SK-N-MC (cell line): ENCODE measurements around the gene SENP7.
"Not testable (repeated sequence)": the region's sequence is repeated elsewhere in the genome, so short reads cannot be mapped to it uniquely, and the experiment has no call there.

ENCODE experiments used
- DNase-seq: peaks from one replicate; pipeline ENCODE4 v3.0.0-alpha.2; 2011; ENCODE audit warnings: low read depth, low spot score
- H3K27ac ChIP-seq: fragments of 200-600 bp; sonication (generic); 2 replicates; pipeline ENCODE4 v1.5.1; 2016; ENCODE audit warnings: mixed run types
- H3K36me3 ChIP-seq: fragments of 200-600 bp; sonication (generic); 2 replicates; pipeline ENCODE4 v1.6.1; 2017; ENCODE audit warnings: antibody characterized with exemption, low read length, mixed read lengths; ENCODE audit not compliant: insufficient read depth
- H3K4me3 ChIP-seq: fragments of 200-600 bp; sonication (generic); 2 replicates; pipeline ENCODE4 v1.5.1; 2016
- H3K9ac ChIP-seq: fragments of 200-600 bp; sonication (generic); 2 replicates; pipeline ENCODE4 v1.8.0; 2017; ENCODE audit warnings: mixed run types, mixed read lengths; ENCODE audit not compliant: insufficient read length
- H3K9me3 ChIP-seq: fragments of 200-600 bp; sonication (generic); 2 replicates; pipeline ENCODE4 v1.6.1; 2017; ENCODE audit warnings: low read depth, mild to moderate bottlenecking, antibody characterized with exemption, low read length, moderate library complexity, mixed read lengths
- EZH2 ChIP-seq: fragments of 200-600 bp; sonication (generic); IDR thresholded peaks from one replicate; pipeline ENCODE4 v1.6.1; 2017; ENCODE audit warnings: antibody characterized with exemption
- FOXP2 ChIP-seq: optimal IDR thresholded peaks from 2 replicates; pipeline ENCODE3; 2011; ENCODE audit warnings: mild to moderate bottlenecking, moderate library complexity; ENCODE audit not compliant: insufficient read depth; ENCODE audit errors: extremely low read length, control extremely low read depth
- POLR2AphosphoS5 ChIP-seq: IDR thresholded peaks from 2 replicates; pipeline ENCODE4 v1.6.1; 2012; ENCODE audit warnings: mild to moderate bottlenecking, low read depth, low read length, borderline replicate concordance

Gene SENP7

GRCh38 chr3:101542957-101543356 is 29.9 kb upstream of the SENP7 start:
- H3K4me3 ChIP-seq: no peak overlapping the region

GRCh38 chr3:101536955-101537354 is 23.9 kb upstream of the SENP7 start:
- not testable (repeated sequence) for H3K27ac ChIP-seq, H3K9ac ChIP-seq, H3K36me3 ChIP-seq, H3K4me3 ChIP-seq, DNase-seq, H3K9me3 ChIP-seq

More at GRCh38 chr3:101542957-101543356, 29.9 kb upstream of the SENP7 start:
- TF ChIP-seq EZH2: no peak
- no peak for TF ChIP-seq POLR2AphosphoS5
- TF ChIP-seq FOXP2: no peak
- Histone ChIP-seq H3K9me3 (no peaks in the 10 kb centered on the region), H3K27ac (no peak overlapping the region), H3K36me3 (no peaks in the 10 kb centered on the region), H3K9ac (no peak overlapping the region)
- DNase-seq: no peak

- no peak overlapping the region for H3K27ac ChIP-seq
- no peak for TF ChIP-seq FOXP2
- TF ChIP-seq POLR2AphosphoS5: no peak
- no peak for TF ChIP-seq EZH2
- H3K36me3 ChIP-seq: no peaks in the 10 kb centered on the region
- no peaks in the 10 kb centered on the region for H3K9me3 ChIP-seq
- DNase-seq: no peak
- no peak overlapping the region for H3K9ac ChIP-seq
- H3K4me3 ChIP-seq: no peak overlapping the region
Observed at GRCh38 chr3:101536266-101536665, 23.3 kb upstream of the SENP7 start.

GRCh38 chr3:101535221-101535620 is 22.2 kb upstream of the SENP7 start:
- DNase-seq: no peak

GRCh38 chr3:101533603-101533968 is 20.6 kb upstream of the SENP7 start:
- Histone ChIP-seq H3K4me3 (no peak overlapping the region), H3K9ac (no peak overlapping the region), H3K9me3 (no peaks in the 10 kb centered on the region), H3K36me3 (no peaks in the 10 kb centered on the region), H3K27ac (no peak overlapping the region)
- no peak for DNase-seq
- TF ChIP-seq POLR2AphosphoS5 (no peak), FOXP2 (no peak), EZH2 (no peak)

More at GRCh38 chr3:101535221-101535620, 22.2 kb upstream of the SENP7 start:
- Histone ChIP-seq H3K9ac (no peak overlapping the region), H3K4me3 (no peak overlapping the region), H3K9me3 (no peaks in the 10 kb centered on the region), H3K27ac (no peak overlapping the region), H3K36me3 (no peaks in the 10 kb centered on the region)
- TF ChIP-seq EZH2 (no peak), FOXP2 (no peak), POLR2AphosphoS5 (no peak)

GRCh38 chr3:101532783-101533602 is 20.0 kb upstream of the SENP7 start:
- Histone ChIP-seq H3K27ac (no peak overlapping the region), H3K4me3 (no peak overlapping the region), H3K36me3 (no peaks in the 10 kb centered on the region), H3K9ac (no peak overlapping the region), H3K9me3 (no peaks in the 10 kb centered on the region)
- TF ChIP-seq EZH2: no peak
- TF ChIP-seq FOXP2: no peak
- no peak for TF ChIP-seq POLR2AphosphoS5
- no peak for DNase-seq

- no peaks in the 10 kb centered on the region for H3K36me3 ChIP-seq
- no peak overlapping the region for H3K27ac ChIP-seq
- no peak overlapping the region for H3K9ac ChIP-seq
- TF ChIP-seq EZH2 (no peak), FOXP2 (no peak), POLR2AphosphoS5 (no peak)
- DNase-seq: no peak
- no peak overlapping the region for H3K4me3 ChIP-seq
- no peaks in the 10 kb centered on the region for H3K9me3 ChIP-seq
Observed at GRCh38 chr3:101531473-101532086, 18.6 kb upstream of the SENP7 start.

GRCh38 chr3:101530686-101531047 is 17.7 kb upstream of the SENP7 start:
- H3K9me3 ChIP-seq: no peaks in the 10 kb centered on the region
- H3K9ac ChIP-seq: no peak overlapping the region
- no peaks in the 10 kb centered on the region for H3K36me3 ChIP-seq
- no peak for DNase-seq
- H3K27ac ChIP-seq: no peak overlapping the region
- TF ChIP-seq FOXP2 (no peak), POLR2AphosphoS5 (no peak), EZH2 (no peak)
- no peak overlapping the region for H3K4me3 ChIP-seq
